NCI-H510A (cell line): ENCODE data around the gene ADAP1.
"Not testable (repeated sequence)": the region's sequence is repeated elsewhere in the genome, so short reads cannot be mapped to it uniquely, and the experiment has no call there.

Source experiments
- DNase-seq: peaks from one replicate; lab custom pipeline; 2025; lab: John Stamatoyannopoulos, UW

The ADAP1 gene

DNA sequence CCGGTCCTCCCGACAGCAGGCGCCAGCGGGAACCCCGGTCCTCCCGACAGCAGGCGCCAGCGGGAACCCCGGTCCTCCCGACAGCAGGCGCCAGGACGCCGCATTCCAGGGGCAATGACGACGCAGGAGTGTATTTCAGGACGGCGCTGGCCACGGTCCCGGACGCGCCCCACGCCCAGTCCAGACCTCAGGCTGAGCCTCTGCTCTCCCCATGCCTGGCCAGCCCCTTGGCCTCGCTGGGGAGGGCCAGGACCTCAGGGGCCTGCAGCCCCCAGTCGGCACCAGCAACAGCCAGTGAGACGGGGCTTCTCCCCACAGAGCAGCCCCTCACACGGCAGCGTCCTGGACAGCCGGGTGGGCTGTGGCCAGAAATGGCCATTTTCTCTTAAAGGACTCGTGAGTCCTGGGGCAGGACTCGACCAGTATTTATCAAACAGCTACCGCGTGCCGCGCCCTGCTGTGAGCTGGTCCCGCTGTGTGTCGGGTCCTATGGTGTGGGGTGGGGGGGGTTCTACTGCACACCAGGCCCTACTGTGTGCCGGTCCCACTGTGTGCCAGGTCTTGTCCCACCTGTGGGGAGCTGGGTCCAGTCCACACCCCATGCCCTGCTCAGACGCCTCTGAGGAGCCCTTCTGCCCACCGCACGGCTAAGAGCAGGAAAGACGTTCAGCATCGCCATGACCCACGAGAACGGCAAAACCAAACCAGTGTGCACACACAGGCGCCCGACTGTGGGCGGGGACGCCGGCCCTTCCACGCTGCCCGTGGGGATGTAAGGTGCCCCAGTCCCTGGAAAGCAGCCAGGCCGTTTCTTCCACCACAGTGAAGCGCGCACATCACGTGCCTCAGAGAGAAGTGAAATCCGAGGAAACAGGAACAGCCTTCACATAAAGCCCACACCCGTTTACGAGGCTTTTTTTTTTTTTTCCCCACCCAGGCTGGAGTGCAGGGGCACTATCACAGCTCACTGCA, 44.8 kb downstream of the ADAP1 start:
- DNase-seq, result no peak

DNA sequence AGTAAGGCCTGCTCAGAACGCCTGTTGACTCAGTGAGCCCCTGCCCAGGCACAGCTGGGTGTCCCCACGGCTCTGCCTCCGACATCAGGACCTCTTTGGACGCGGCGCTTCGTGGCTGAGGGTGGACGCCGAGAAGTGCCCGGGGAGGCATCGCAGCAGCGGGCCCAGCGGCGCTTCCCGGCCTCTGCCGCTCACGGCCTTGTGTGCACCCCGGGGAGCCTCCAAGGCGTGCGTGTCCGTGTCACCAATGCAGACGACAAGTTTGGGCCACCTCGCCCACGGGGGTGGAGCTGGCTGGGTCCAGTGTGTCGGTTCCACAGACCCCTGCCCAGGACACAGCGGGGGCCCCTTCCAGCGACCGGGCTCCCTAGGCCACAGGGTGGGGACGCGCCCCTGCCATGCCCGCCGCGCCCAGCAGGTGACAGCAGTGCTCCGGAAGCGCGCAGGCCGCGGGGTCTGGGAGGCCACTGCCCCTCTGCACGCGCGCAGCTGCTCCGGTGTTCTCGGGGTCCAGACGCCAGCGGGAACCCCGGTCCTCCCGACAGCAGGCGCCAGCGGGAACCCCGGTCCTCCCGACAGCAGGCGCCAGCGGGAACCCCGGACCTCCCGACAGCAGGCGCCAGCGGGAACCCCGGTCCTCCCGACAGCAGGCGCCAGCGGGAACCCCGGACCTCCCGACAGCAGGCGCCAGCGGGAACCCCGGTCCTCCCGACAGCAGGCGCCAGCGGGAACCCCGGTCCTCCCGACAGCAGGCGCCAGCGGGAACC, 45.7 kb downstream of the ADAP1 start:
- DNase-seq, result not testable (repeated sequence)

- no peak for DNase-seq
Measured at GRCh38 chr7:908159-908581, 46.3 kb downstream of the ADAP1 start.

DNA sequence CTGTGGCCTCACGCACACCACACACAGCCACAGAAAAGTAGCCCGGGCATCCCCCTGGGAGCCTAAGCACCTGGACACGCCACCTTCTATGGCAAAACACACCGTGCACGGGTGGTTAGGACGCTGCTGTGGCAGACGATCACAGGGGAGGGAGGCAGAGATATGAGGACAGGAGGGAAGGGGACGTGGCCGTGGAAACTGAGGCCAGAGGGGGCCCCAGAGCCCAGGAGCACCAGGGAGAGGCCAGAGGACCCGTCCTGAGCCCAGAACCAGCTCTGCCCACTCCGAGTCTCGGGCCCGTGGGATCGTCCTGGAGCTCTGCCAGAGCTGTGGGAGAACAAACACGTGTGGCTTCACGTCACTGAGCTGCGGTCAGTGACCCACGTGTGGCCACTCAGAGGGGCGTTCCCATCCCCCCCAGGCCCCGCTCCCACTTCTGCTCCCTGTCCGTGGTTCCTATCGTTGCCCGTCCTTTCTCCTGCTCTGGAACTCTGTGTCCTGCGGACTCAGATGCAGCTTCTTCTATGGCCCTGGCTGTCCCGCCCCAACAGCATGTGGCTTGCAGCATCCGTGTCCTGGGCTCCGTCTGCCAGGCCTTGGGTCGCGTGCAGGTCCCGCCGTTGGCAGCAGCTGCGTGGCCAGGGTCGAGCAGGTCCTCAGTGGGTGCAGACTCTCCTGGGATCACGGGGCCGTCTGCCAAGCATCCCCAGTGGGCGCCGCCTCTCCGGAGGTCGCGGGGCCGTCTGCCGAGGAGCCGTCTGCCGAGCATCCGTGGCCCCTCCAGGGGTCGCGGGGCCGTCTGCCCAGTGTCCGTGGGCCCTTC, 47.1 kb downstream of the ADAP1 start:
- no peak for DNase-seq

GRCh38 chr7:906776-907157, 47.7 kb downstream of the ADAP1 start:
- no peak for DNase-seq

DNA sequence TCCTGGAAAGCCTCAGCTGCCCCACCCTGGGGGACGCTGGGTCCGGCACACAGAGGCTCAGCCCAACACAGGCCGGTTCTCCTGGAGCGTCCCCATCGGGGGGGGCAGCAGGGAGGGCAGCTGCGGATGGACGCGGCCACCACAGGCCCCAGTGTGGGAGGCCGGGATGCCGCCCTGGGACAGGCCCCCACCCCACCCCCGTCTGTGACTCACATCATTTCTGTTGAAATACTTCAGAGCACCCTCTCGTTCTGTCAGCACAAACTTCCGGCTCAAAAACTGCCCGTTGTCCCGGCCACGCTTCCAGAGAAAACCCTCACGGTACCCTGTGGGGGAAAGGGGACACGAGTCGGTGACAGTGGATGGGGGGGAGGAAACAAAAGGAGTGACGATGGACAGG, 49.6 kb downstream of the ADAP1 start:
- no peak for DNase-seq

DNA sequence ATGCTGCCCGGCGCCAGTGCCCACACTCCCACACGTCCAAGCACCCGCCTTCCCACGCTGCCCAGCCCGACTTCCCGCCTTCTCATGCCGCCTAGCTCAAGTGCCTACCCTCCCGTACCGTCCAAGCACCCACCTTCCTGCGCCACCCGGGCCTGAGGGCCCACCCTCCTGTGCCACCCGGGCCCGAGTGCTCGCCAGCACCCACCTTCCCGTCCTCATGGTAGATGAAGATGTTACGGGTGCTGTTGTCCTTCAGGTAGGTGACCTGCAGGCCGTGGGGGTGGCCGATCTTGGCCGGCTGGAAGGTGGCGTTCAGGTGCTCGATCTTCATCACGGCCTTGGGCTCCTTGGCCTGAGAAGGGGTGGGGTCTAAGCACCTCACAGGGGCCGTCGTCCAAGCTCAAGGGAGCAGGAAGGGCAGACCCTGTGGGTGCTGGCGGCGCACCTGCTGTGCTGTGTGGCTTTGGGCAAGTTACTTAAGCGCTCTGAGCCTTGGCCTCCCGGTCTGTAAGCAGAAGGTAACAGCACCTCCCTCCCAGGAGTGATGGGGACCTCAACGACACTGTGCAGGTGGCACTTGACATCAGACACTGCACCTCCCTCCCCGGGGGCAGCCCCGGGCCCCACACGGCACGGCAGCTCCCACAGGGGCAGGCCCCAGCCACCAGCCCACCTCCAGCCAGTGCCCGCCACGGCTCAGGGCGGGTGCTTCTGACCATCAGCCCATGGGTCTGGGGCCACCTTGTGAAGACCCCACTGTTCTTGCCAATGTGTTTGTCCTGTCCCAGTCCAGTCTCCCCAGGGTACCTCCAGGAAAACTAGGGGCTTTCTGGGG, 50.3 kb downstream of the ADAP1 start:
- no peak for DNase-seq

DNA sequence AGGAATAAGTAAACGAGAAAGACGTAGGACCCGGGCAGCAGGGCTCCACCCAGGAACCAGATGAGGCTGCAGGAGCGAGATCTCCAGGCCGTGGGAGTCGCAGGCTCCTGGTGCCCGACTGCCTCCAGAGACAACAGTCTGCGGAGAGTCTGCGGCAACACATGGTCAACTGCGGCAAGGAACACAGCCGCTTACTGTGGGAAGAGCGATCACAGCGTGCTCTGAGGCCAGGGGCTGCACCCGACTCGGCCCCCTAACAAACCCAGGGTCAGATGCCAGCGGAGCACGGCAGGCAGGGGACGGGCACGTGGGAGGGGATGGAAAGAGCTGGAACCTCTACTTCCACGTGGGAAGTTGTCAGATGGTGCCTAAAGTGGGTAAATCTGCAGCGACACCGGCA, 51.5 kb downstream of the ADAP1 start:
- DNase-seq, result no peak

GRCh38 chr7:901388-902154, 52.9 kb downstream of the ADAP1 start:
- no peak for DNase-seq

GRCh38 chr7:901041-901387, 53.5 kb downstream of the ADAP1 start:
- DNase-seq, result no peak

DNA sequence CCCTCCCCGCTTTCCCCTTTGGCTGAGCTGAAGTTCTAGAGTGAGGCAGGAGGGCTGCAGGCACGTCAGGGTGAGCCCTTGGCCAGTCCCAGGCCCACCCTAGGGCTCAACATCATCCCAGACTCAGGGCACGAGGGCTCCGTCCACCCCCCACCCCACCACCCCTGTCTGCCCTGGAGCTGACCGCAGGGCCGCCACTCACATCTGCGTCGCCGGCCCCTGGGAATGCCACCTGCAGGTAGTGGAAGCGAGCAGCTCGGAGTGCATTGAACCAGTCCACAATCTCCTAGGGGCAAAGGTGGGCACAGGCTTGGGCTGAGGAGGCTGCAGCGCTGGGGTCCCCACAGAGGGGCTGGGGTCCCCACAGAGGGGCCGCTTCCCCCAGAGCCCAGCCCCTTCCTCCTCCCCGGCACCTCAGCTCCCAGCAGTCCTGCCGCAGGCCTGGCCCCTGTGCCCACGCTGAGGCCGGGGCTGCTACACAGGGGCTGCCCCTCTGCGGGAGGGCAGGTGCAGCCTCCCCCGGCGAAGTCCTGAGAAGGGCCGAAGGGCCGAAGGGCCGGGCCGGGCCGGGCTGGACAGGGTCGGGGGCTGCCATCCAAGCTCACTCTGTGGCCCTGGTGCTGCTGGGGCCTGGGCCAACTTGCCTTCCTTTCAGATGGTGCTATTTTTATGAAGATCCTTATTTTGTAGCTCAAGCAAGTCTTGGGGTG, 54.0 kb downstream of the ADAP1 start:
- DNase-seq, result no peak

DNA sequence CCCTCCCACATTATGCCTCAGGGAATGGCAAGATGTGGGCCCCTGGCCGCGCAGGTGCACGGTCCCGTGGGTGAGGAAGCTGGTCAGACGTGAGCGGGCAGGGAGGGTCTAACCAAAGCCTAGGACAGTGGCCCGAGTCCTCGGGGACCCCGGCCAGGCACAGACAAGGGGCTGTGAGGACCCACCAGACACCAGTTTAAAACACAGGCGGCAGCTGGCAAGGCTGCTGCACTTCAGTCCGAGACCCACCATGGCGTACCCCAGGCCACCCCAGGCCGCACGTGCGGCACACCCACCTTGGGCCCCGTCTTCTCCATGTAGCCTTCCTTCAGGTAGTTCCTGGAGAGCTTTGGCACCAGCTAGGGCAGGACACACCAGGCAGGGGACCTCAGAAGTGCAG, 54.7 kb downstream of the ADAP1 start:
- no peak for DNase-seq

DNA sequence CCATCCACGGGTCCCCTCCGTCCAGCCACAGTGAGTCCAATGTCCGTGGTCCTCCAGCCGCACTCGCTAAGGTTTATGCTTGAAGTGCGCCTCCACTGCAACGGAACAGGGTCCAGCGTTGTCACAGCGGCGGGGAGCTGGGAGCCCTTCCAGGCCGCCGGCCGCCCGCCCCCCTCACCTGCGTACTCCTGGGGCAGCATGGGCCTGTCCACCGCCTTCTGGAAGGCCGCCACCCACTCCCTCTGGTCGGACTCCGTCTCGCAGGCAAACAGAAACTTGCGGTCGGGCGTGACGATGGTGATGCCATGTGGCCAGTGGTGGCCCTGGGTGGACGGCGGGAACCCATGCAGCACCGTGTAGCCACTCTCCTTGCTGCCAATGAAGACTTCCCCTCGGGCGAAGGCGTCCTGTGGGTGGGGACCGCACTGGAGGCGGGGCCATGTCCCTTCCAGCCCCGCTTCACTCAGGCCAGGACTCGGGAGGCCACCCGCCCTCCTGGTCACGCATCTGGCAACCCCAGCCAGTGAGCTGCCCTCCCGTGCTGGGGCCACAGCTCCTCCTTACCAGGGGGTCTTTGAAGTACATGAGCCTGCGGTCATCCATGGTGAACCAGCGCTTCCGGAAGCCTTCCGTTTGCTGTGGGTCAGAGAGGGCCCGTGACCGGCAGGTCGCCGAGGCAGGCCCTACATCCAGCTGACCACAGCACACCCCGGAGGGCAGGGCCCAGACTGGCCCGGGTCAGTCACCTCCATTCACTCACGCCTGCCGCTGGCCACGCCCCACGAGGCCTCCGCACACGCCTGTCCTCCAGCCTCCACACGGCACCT, 55.4 kb downstream of the ADAP1 start:
- DNase-seq, result no peak

DNA sequence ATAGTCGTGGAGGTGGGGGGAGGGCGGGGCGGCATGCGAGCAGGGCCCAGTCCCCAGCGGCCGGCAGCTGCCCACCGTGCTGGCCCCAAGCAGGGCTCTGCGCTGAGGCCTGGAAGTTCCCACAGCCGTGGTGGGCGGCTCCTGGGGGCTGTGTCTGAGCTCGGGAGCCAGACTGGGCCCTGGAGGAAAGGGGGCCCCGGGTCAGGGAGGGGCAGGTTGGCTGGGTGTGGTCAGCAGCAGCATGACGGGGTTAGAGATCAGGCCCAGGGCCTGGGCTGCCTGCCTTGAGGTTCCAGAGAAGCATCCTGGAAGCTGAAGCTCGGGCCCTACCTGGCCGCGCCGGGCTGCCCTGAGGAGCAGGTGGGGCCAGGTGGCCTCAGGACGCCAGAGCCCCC, 56.0 kb downstream of the ADAP1 start:
- no peak for DNase-seq

- no peak for DNase-seq
Measured at GRCh38 chr7:897771-898376, 56.6 kb downstream of the ADAP1 start.

DNA sequence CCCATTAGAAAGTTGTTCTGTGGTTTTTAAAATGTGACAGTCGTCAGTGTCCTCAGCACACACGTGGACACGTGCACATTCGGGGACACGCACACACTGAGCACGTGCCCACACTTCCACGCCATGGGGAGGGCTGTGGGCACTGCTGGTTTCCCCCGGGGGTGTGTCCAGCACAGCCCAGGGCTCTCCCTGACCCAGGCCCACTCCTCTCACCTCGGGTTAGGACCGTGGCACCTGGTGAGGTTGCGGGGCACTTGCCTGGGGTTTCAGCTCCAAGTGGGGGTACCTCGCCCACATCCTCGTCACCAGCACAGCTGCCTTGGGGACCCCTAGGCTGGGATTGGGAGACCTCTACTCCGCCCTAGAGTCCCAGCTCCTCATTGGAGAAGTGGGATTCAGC, 57.4 kb downstream of the ADAP1 start:
- DNase-seq, result no peak

GRCh38 chr7:896346-897075, 58.0 kb downstream of the ADAP1 start:
- no peak for DNase-seq

GRCh38 chr7:895451-896052, 58.9 kb downstream of the ADAP1 start:
- no peak for DNase-seq
